HK-2 (cell line): ENCODE results near the gene TMEM163.
"Not testable (repeated sequence)": the region's sequence is repeated elsewhere in the genome, so short reads cannot be mapped to it uniquely, and the experiment has no call there.

Experiments used
- DNase-seq: peaks from one replicate; pipeline ENCODE4 v3.0.0-alpha.2; 2018; ENCODE audit not compliant: unreplicated experiment

TMEM163 gene

DNA sequence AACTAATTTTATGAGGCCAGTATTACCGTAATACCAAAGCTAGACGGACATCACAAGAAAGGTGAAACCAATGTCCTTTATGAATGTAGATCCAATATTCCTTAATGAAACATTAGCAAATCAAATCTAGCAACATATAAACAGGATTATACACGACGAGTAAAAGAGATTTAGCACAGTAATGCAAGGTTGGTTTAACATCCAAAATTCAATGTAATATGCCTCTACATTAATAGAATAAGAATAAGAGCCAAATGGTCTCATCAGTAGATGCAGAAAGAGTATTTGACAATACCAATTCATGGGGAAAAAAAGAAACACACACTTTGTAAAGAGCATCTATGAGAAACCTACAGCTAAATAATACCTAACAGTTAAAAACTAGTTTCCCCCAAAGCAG is 99.5 kb downstream of the TMEM163 start:
- DNase-seq: no peak

- not testable (repeated sequence) for DNase-seq
Measured at GRCh38 chr2:134615480-134615879, 103.3 kb downstream of the TMEM163 start.

DNA sequence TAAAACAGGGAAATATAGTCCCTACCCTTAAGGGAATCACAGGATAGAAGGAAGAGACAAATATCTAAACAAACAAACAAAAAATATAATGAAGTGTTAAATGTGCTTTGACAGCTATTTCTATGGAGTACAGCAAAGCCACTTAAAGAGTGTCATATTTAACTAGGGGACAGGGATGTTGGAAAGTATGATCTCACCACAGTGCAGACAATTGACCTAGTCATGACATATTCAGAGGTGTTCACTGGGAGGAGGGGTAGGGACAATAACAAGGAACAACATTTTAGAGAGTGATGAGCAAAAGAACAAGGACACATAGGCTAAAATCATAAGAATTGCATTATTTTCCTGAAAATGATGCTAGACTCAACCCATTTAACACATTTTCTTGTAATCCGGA is 107.5 kb downstream of the TMEM163 start:
- no peak for DNase-seq

DNA sequence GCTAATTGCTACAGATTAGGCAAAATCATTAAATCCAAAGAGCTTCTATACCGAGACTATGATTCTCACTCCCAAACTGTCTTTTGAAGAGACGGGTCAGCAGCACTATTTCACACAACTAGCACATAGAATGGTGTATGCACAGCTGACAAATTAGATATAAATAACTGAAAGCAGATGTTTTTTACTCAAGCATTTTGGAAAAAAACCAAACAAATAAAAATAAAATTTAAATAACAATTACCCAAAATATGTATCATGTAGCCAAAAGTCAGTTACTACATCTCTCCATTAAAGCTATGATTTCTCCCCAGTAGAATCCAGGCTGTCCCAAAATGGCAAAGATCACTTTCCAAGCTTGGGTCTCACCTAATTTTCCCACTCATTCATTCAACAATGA is 107.9 kb downstream of the TMEM163 start:
- no peak for DNase-seq

- no peak for DNase-seq
Measured at GRCh38 chr2:134609924-134610513, 108.8 kb downstream of the TMEM163 start.

GRCh38 chr2:134603966-134604365 is 114.8 kb downstream of the TMEM163 start:
- no peak for DNase-seq

- no peak for DNase-seq
Measured at GRCh38 chr2:134602666-134603065, 116.1 kb downstream of the TMEM163 start.

DNA sequence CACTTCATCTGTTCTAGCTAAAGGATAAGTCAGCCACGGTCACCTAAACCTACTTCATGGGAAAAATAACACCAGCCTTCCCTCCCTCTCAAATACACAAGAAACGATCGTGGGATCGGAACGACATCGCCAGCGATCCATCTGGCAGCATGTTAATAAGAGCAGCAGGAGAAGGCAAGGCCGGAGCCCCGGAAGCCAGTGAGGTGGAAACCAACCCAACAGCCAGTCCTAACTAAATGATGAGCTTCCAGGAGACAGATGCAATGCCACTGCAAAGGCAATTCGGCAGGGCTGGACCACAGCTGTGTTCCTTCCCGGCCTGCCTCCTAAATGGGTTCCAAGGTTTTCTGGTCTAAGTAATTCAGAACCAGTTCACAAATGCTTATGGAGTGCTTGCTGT is 117.5 kb downstream of the TMEM163 start:
- DNase-seq: no peak

DNA sequence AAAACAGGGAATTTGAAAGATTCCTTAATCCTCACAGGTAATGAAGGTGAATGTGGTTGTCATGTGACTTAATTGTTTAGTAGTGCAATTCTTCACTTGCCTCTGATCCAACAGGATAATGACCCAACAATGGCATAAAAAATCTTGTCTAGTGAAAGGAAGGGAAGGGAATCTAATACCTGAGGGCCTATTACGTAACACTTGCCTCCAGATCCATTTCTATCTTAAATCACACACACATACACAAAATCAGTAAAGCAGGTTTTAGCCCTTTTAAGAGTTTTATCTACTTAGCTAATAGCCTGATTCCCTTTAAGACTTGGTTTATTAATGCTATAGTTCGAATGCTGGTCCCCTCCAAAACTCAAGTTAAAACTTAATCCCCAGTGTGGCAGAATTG is 118.6 kb downstream of the TMEM163 start:
- DNase-seq: no peak

DNA sequence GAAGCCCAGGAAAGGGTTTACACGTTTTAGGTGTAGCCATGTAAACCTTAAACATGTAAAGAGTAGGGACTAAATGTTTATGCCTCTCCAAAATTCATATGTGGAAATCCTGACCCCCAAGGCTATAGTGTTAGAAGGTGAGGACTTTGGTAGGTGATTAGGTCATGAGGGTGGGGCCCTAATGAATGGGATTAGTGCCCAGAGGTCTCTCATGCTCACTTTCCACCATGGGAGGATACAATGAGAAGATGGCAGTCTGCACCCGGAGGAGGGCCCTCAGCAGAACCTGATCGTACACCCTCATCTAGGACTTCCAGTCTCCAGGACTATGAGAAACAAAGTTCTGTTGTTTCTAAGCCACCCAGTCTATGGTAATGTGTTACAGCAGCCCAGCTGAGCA is 119.6 kb downstream of the TMEM163 start:
- DNase-seq: no peak

- no peak for DNase-seq
Measured at GRCh38 chr2:134594399-134594798, 124.4 kb downstream of the TMEM163 start.

DNA sequence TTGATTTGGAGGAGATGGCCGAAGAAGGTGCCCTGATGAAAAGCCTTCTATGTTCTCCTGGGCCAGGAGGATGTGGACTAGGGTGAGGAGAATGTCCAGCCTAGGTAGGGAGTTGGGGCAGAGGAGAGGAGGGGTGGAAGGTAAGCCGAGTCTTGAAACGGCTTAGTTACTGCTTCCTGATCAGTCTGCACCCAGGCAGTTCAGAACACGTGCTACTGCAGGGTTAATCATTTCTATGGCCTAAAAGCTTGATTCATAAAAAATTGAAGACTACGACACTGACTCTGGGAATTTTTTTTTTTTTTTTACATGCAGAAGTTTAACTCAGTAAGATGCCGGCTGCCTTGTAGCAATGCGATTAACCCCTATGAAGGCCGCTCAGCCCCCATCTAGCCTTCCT is 125.3 kb downstream of the TMEM163 start:
- no peak for DNase-seq

- DNase-seq: no peak
Measured at GRCh38 chr2:134592377-134592776, 126.4 kb downstream of the TMEM163 start.

GRCh38 chr2:134591526-134591925 is 127.3 kb downstream of the TMEM163 start:
- DNase-seq: no peak

DNA sequence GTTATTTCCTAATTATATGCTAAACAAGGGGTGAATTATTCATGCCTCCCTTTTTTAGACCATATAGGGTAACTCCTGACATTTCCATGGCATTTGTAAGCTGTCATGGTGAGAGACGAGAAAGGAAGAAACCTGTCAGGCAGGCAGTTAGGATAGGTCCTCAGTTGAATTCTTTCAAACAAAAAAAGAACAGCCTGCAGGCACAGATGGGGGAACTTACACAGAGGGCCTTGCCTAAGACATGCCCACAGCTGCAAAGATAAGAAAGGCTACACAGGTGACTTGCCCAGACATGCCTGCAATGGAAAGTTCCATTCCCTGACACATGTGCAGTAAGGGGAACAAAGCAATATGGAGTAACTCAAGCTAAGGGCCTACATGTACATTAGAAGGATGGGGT is 128.1 kb downstream of the TMEM163 start:
- DNase-seq: no peak

GRCh38 chr2:134589171-134590083 is 129.4 kb downstream of the TMEM163 start:
- DNase-seq: not testable (repeated sequence)

GRCh38 chr2:134588556-134588955 is 130.2 kb downstream of the TMEM163 start:
- DNase-seq: no peak

DNA sequence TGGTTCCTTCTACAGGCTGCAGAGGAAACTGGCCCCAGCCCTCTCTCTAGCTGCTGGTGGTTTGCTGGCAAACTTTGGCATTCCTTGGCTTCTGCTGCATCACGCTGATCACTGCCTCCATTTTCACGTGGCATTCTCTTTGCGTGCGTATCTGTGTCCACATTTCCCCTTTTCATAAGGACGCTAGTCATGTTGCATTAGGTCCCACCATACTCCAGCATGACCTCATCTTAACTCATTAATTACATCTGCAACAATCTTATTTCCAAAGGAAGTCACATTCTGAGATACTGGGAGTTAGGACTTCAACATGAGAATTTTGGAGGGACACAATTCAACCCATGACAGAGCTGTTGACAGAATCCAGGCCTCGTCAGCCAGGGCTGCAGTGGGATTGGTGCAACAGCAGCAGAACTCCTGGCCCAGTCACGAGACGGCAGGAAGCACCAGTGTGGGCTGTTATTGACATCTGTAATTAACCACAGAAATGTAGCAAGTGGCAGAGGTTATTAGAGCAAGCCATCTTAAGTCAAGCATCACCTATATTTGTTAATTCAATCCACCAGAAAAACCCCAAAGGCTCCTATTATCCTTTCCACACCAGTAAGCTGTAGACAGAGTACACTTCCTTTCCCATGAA is 132.4 kb downstream of the TMEM163 start:
- no peak for DNase-seq

DNA sequence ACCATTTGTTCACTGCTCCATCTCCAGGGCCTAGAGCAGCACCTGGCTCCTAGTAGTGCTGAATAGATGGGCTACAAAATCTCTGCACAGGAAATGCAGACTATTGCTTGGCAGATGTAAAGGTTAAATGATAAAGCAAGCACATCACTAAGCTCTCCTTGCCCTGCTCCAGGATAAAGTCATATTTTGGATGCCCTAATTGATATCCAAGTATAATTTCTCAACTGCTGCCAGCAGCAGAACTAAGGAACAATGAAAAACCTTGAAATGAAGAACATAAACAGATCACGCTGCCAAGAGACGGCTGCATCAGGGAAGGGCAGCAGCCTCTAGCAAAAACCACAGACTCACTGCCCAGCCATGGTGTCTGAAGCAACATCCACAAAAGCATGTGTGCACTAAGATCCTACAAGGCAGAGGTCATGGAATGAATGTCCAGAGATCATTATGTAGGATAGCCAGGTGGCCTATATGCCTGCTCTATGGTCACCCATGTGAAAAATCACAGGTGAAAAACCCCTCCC is 134.7 kb downstream of the TMEM163 start:
- DNase-seq: no peak

DNA sequence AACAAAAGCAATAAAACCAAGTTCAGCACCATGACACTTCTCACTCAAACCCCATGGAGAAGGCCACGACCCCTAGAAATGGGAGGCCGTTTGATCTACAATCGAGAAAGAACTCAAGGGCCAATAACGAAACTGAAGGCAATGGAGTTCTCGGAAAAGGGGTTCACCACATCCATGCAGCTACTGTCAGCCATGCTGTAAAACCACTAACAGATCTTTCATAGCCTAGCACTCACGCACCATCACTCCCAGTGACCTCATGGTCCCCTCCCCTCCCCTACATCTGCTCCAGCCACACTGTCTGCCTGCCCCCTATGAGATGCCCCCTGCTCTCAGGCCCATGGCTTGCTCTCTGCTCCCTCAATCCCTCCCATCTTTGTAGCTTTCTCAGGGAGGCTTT is 135.3 kb downstream of the TMEM163 start:
- no peak for DNase-seq

DNA sequence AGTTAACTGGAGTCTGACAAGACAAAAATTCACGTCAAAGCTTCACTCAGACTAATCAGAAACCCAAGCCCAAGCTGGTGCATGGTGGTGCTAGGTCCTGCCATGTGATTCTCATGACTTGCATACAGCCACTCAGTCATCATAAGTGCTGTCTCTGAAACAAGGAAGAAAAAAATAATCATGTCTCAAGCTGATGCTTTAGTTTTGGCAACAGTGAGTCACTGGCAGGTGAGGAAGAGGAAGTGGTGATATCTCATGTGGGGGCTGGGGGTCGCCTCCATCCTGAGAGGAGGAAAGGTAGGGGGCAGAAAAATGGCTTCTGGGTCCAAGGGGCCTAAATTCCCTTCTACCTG is 136.3 kb downstream of the TMEM163 start:
- DNase-seq: no peak

DNA sequence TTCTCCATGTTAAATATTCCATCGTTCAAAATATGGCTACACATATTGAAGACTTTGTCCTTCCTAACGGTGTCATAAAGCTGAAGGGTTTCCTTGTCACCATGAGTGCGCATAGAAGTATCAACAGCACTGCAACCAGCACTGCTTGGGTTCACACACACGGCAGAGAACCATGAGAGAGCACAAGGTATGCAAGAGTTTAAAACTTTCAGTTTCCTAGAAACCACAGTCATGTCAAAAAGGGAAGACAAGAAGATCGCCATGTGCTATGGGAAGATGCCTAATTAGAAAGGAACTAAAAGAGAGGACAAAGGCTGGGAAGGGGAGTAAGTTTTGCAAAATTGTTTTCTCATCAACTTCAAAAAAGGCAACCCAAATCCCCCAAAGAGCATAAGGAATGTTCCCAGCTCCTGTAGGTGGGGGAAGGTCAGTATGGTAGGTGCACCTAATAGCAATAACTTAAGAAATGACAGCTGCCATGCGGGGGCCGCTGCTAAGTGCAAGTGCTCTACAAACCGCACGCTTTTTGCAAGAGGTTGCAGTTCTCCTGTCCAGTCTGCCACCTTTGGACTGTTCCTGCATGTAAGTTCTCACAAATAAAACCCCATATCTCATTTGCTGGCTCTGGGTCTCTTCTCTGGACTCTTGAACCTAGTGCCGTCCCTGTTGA is 136.8 kb downstream of the TMEM163 start:
- DNase-seq: no peak
